Ascending aorta (tissue), 2 donors: ENCODE data around the gene EML4. TPM values are rescaled to one million over a fixed set of nuclear protein-coding genes. Genes with fewer than 3 reads are reported as not detected.

Experiments
- DNase-seq, 2 donors: peaks; one replicate each; pipeline ENCODE4 v3.0.0-alpha.2; 2019; ENCODE audit warnings: low spot score in 2 of 2
- H3K27ac ChIP-seq, 2 donors: fragments of 200-600 bp; sonication (generic); one replicate each; pipeline ENCODE4 v1.5.1; 2016 to 2017; ENCODE audit warnings: mild to moderate bottlenecking in 1 of 2
- H3K27me3 ChIP-seq: fragments of 200-600 bp; sonication (generic); one replicate; pipeline ENCODE4 v1.5.1; 2017
- H3K36me3 ChIP-seq, 2 donors: fragments of 200-600 bp; sonication (generic); one replicate each; pipeline ENCODE4 v1.5.1; 2016
- H3K4me1 ChIP-seq, 2 donors: fragments of 200-600 bp; sonication (generic); one replicate each; pipeline ENCODE4 v1.5.1; 2016 to 2017; ENCODE audit warnings: mild to moderate bottlenecking in 1 of 2
- H3K4me3 ChIP-seq, 2 donors: fragments of 200-600 bp; sonication (generic); one replicate each; pipeline ENCODE4 v1.5.1; 2016 to 2017; ENCODE audit warnings: mild to moderate bottlenecking in 1 of 2
- H3K9me3 ChIP-seq, 2 donors: fragments of 200-600 bp; sonication (generic); one replicate each; pipeline ENCODE4 v1.5.1; 2016
- CTCF ChIP-seq, 3 experiments: fragments of 200-600 bp in 2 of 3; fragments of 450-650 bp in 1 of 3; sonication (generic) in 2 of 3; IDR thresholded peaks; one replicate each; pipeline ENCODE4 v1.5.1; 2016 to 2019; ENCODE audit warnings: antibody characterized with exemption in 3 of 3, mild to moderate bottlenecking in 1 of 3, moderate library complexity in 1 of 3
- intact Hi-C: fragments of 100-400 bp; cut with DNase I; formaldehyde crosslinking; loops from one replicate; pipeline ENCODE4 v1.15.1; 2023
- total RNA-seq: library from RNA; depleted of rRNA; stranded (reverse); fragments of >200 nt; gene quantifications from one replicate; pipeline ENCODE4 v1.1.0, GENCODE V29; 2016

Gene EML4
- total RNA-seq, 1 donor from 2014 or later: 25.2 TPM

GRCh38 chr2:42183775-42184174 is 14.6 kb downstream of the EML4 start:
- Histone ChIP-seq H3K4me3 (no peak overlapping the region), H3K9me3 (no peaks in the 10 kb centered on the region), H3K36me3 (no peaks in the 10 kb centered on the region), H3K4me1 (peaks cover 4 to 53% of the 10 kb centered on the region in 2 donors), H3K27ac (no peak overlapping the region), H3K27me3 (no peaks in the 10 kb centered on the region)
- no peak for DNase-seq
- no peak for TF ChIP-seq CTCF (IDR thresholded peaks at IDR 0.05)
- intact Hi-C loops: loop anchor here (10.0 kb wide), 1 partner anchor 319 kb away; no protein-coding TSS in a partner anchor

DNA sequence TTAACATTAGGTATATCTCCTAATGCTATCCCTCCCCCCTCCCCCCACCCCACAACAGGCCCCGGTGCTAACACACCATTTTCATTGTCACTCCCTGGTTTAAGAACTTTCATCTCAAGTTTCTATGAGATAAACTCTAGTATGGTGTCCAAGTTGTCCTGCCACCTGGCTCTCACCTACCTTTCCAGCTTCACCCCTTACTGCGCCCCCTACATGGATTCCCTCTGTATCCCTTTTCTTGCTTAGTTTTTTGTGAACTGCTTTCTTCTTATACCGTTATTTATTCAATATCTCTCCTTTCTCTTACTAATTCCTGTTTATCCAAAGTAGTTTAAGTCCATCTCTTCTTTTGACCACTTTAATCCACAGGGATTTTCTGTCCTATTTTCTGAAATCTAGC is 15.2 kb downstream of the EML4 start:
- H3K27ac ChIP-seq: peak overlapping the region in 1 of 2 donors; percentile 72
- no peak overlapping the region for H3K4me3 ChIP-seq
- intact Hi-C loops: loop anchor here (10.0 kb wide), 1 partner anchor 320 kb away; no protein-coding TSS in a partner anchor
- DNase-seq: no peak
- TF ChIP-seq CTCF (IDR thresholded peaks at IDR 0.05): no peak
- H3K4me1 ChIP-seq: peaks cover 4 to 51% of the 10 kb centered on the region in 2 donors
- H3K9me3 ChIP-seq: no peaks in the 10 kb centered on the region
- H3K36me3 ChIP-seq: no peaks in the 10 kb centered on the region
- H3K27me3 ChIP-seq: no peaks in the 10 kb centered on the region

GRCh38 chr2:42185220-42185921 is 16.2 kb downstream of the EML4 start:
- no peaks in the 10 kb centered on the region for H3K27me3 ChIP-seq
- no peaks in the 10 kb centered on the region for H3K9me3 ChIP-seq
- H3K4me1 ChIP-seq: peaks cover 0 to 41% of the 10 kb centered on the region in 2 donors
- peak overlapping the region; percentile 13 to 29 for H3K4me3 ChIP-seq
- intact Hi-C loops: loop anchor here (10.0 kb wide), 1 partner anchor 321 kb away; no protein-coding TSS in a partner anchor
- DNase-seq: no peak
- TF ChIP-seq CTCF (IDR thresholded peaks at IDR 0.05): peak in 1 of 3 experiments; percentile 26
- no peaks in the 10 kb centered on the region for H3K36me3 ChIP-seq
- peak overlapping the region; percentile 57 to 72 for H3K27ac ChIP-seq

DNA sequence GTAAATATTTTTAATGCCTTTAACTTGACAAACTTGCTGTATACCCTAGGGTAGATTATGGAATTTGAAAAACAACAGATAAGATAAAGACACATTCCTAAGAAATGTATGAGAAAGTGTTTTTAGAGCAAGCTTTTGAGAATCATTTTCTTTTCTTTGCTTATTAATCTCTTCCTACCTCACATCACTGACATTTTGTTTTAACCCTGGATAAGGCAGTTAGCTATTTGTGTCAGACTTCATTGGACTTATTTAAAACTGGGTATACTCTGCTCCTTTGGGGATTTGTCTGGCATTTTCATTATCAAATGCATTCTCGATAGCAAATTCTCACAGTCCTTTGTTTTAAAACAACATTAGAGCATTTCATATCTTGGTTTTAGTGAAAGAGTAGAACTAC is 17.2 kb downstream of the EML4 start:
- Histone ChIP-seq H3K27me3 (no peaks in the 10 kb centered on the region), H3K4me1 (peaks cover 0 to 31% of the 10 kb centered on the region in 2 donors), H3K36me3 (no peaks in the 10 kb centered on the region), H3K4me3 (peak overlapping the region; percentile 7 to 13), H3K27ac (peak overlapping the region; percentile 57 to 72), H3K9me3 (no peaks in the 10 kb centered on the region)
- no peak for DNase-seq
- intact Hi-C loops: loop anchor here (10.0 kb wide), 1 partner anchor 322 kb away; no protein-coding TSS in a partner anchor
- no peak for TF ChIP-seq CTCF (IDR thresholded peaks at IDR 0.05)

GRCh38 chr2:42186945-42187632 is 17.9 kb downstream of the EML4 start:
- Histone ChIP-seq H3K4me3 (no peak overlapping the region), H3K4me1 (peaks cover 0 to 31% of the 10 kb centered on the region in 2 donors), H3K36me3 (no peaks in the 10 kb centered on the region), H3K27me3 (no peaks in the 10 kb centered on the region), H3K9me3 (no peaks in the 10 kb centered on the region), H3K27ac (peak overlapping the region; percentile 57 to 72)
- no peak for TF ChIP-seq CTCF (IDR thresholded peaks at IDR 0.05)
- intact Hi-C loops: loop anchor here (10.0 kb wide), 1 partner anchor 322 kb away; no protein-coding TSS in a partner anchor
- no peak for DNase-seq
